ENCODE results near the gene SCMH1.
"Not testable (repeated sequence)": the region's sequence is repeated elsewhere in the genome, so short reads cannot be mapped to it uniquely, and the experiment has no call there.

Gene SCMH1

DNA sequence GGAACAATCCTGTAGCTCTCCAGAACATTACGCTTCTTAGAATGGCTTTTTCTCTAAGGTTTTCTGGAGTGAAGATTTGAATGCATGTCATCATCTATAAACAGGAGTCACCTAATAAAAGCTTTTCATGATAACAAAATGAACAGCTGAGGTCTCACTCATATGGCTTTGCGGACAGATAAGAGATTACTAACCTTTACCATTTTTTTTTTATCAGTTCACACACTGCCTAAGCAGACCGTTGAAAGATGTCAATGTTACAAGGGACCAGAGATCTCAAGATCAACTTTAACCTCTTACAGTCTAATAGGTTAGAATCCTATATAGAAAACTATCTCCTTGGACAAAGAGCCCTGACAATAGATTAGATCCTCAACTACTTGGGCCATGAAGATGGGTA lies 41.4 kb downstream of the SCMH1 start:
- DNase-seq, result no peak

DNA sequence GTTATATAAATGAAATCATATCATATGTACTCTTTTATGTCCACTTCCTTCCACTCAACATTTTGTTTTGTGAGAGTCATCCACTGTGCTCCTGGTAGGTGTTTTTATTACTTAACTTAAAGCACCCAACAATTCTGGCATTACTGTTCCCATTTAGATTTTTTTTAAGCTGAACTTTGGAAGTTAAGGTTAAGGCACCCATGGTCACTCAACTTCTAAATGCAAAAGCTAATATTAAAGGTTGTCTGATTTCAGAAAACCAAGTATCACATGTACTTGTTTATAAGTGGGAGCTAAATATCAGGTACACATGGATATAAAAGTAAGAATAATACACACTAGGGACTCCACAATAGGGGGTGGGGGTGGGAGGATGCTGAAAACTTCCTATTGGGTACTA lies 42.7 kb downstream of the SCMH1 start:
- no peak for DNase-seq

DNA sequence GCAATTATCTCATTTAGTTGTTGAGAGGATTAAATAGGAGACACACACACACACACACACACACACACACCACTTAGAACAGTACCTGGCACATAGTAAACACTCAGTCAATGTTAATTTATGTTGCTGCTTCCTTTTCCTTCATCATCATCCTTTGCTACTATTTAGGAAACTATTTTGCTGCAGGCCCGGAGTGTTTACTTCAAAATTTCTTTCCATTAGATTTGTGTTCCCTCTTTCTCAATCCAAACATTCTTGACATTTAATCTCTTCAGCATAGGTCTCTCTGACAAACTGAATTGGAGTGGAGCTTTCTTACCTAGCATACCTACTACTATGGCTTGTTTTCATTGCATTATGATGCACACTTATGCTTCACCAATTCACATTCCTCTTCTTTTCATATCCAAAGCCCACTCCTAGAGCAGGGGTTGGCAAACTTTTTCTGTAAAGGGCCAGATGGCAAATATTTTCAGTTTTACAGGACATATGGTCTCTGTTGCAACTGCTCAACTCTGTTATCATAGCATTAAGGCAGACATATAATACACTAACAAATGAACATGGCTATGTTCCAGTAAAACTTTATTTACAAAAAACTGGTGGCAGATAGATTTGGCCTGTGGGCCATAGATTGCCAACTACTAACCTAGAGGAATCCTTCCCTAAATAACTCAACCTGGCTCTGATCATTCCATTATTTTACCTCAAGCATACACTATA lies 49.5 kb downstream of the SCMH1 start:
- DNase-seq, result no peak

DNA sequence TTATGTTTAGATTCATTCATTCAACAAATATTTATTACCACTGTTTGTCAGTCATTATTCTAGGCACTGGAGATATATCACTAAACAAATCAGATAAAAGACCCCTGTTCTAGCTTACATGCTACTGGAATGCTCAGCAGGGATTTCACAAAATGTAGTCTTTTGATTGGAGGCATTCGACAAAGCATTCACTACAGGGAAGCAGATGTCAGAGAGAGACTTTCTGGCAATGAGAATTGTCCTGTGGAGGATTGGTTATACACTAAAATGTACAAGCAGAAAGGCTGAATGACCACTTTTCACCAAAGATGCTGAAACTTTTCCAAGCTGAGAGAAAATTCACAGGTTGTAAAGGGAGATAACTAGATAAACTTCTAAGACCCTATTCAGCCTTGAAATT lies 57.7 kb downstream of the SCMH1 start:
- no peak for DNase-seq

DNA sequence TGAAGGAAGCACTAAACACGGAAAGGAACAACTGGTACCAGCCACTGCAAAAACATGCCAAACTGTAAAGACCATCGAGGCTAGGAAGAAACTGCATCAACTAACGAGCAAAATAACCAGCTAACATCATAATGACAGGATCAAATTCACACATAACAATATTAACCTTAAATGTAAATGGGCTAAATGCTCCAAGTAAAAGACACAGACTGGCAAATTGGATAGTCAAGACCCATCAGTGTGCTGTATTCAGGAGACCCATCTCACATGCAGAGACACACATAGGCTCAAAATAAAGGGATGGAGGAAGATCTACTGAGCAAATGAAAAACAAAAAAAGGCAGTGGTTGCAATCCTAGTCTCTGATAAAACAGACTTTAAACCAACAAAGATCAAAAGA lies 63.9 kb downstream of the SCMH1 start:
- not testable (repeated sequence) for DNase-seq

DNA sequence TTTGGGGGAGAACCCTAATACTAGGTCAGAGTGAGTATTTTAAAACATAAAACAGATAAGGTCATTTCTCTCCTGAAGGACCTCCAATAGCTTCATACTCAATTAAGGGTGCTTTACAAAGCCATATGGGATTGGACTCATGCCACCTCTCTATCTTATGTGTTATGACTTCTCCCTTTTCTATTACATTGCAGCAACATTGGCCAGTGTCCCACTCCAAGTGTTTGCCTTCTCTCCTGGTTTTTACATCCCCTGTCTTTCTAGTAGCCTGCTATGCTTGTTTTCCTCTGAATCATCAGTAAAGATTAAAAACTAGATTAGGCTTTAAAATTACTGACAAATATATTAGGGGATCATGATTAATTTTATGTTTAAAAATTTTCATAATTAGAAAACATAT lies 66.6 kb downstream of the SCMH1 start:
- DNase-seq, result peak; percentile 12

DNA sequence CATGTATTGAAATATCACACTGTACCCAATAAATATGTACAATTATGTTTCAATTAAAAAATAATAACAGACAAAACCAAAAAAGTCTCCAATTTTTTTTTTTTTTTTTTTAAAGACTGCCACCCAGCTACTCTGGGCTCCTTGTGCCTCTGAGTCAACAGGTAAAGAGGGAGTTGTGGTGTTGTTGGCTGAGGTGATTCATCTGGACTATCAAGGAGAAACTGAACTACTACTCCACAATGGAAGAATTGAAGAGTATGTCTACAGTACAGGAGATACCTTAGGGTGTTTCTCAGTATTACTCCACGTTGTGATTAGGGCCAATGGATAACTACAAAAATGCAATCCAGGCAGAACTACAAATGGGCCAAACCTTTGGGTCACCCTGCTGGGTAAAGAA lies 67.9 kb downstream of the SCMH1 start:
- DNase-seq, result no peak

DNA sequence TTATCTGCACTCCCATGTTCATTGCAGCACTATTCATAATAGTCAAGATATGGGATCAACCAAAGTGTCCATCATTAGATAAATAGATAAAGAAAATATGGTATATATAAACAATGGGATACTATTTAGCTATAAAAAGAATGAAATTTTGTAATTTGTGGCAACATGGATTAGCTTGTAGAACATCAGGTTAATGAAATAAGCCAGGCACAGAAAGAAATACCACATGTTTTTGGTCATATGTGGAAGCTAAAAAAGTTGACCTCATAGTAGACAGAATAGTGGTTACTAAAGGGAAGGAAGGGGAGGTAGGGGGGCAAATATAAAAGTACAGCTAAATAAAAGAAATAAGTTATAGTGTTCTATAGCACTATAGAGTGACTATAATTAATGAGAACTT lies 68.5 kb downstream of the SCMH1 start:
- DNase-seq, result no peak

DNA sequence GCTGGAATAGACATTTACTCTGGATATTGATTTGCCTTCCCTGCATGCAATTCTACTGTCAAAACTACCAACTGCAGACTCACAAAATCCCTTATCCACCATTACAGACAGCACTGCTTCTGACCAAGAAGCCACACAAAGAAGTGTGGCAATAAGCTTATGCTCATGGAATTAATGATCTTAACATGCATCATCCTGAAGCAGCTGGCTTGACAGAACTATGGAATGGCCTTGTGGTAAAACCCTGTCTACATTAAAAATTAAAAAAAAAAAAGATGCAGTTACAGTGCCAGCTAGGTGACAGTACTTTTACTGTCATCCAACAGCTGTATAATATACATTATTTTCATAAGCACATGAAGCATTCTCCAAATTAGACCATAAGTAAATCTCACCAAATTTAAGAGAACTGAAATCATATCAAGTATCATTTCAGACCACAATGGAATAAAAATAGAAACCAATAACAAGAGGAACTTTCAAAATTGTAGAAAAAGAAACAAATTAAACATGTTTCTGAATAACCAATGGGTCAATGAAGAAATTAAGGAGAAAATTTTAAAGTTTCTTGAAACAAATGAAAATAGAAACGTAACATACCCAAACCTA lies 70.7 kb downstream of the SCMH1 start:
- no peak for DNase-seq

DNA sequence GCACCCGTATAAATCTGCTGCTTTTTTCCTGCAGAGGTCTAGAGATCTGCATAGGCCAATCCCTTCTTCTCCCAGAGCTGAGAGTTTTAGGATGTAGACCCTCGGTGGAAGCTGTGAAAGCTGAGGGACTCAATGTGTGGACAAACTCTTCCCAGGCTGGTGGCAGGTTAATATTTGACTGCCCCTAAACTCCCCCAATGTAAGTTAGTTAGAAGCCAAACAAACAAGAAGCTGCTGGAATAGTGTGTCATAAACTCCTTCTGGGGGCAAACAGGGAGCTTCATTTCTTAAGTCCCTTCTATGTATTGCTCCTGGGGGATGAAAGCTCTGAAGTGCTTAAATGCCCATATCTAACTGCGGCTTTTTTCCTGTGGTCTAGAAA lies 72.3 kb downstream of the SCMH1 start:
- no peak for DNase-seq

DNA sequence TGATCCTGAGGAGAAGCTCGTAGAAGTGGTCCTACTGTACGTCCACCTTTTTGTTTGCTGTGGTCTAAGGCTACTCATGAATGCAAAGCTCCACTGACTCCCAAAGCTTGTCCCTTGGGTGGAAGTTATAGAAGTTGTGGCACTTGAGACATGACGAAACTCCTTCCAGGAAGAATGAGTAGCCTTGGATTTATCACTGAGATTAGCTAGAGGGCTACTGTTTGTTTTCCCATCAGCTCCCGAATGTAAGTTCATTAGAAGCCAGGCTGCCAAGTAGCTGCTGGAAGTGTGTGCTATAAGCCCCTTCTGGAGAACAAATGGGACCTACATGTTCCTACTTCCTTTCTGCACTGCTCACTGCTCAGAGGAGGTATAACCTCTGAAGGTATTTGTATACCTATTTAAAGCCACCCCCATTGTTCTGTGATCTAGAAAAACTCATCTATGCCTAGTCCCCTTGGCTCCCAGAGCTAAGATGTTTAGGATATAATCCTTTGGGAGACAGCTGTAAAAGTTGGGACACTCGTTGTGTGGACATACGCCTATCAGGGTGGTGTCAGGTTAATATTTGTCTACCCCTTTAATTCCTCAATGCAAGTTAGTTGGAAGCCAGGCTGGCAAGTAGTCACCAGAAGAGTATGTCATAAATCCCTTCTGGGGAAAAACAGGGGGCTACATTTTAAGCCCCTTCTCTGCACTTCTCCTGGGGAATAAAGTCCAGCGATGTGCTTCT lies 72.9 kb downstream of the SCMH1 start:
- DNase-seq, result no peak

DNA sequence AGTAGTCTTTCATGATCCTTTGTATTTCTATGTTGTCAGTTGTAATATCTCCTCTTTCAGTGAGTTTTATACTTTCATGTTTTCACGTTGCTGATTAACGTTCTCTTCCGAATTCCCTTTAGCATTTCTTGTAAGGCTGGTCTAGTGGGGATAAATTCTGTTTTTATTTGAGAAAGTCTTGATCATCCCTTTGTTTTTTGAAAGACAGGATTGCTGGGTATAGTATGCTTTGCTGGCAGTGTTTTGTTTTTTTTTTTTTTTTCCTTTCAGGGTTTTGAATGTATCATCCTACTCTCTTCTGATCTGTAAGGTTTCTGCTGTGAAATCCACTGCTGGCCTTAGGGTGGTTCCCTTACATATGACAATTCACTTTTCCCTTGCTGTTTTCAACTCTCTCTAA lies 74.4 kb downstream of the SCMH1 start:
- no peak for DNase-seq

DNA sequence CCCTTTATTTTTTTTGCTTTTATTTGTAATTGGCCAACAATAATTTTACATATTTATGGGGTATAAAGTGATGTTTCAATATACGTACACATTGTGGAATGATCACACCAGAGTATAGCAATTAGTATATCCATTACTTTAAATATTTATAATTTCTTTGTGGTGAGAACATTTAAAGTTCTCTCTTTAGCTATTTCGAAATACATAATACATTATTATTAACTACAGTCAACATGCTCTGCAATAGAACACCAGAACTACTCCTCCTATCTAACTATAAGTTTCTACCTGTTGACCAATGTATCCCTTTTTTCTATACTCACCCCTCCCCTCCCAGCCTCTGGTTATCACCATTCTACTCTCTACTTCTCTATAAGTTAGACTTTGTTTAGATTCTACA lies 77.4 kb downstream of the SCMH1 start:
- no peak for DNase-seq

DNA sequence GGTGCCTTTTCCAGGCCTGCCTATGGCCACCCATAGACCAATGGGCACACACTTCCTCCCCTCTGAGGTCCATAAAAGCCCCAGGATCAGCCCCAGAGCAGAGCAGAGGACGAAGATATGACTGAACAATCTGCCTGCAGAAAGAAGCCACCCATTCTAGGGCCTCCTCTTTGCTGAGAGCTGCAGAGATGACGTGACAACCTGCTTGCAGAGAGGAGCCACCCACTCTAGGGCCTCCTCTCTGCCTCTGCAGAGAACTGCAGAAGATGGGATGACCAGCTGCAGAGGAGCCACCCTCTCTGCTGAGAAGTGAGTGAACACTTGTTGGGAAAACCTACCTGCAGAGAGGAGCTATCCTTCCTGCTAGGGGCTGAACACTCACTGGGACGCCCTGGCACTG lies 79.7 kb downstream of the SCMH1 start:
- DNase-seq, result no peak

DNA sequence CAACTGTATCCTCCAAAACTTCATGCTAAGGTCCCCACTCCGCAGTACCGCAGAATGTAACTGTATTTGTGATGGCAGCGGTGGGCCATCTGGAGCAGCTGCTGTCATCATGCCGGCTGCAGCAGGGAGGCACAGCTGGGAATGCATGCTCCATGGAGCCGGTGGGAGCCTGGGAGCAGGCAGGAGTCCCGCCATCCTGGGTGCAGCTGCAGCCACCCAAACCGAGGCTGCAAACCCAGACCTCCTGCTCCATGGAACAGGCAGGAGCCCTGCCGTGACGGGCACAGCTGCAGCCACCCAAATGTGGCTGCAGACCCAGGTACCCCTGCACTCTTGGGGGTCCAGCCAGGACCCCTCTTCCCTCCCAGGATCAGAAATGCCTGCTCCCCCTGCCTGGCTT lies 80.3 kb downstream of the SCMH1 start:
- no peak for DNase-seq

DNA sequence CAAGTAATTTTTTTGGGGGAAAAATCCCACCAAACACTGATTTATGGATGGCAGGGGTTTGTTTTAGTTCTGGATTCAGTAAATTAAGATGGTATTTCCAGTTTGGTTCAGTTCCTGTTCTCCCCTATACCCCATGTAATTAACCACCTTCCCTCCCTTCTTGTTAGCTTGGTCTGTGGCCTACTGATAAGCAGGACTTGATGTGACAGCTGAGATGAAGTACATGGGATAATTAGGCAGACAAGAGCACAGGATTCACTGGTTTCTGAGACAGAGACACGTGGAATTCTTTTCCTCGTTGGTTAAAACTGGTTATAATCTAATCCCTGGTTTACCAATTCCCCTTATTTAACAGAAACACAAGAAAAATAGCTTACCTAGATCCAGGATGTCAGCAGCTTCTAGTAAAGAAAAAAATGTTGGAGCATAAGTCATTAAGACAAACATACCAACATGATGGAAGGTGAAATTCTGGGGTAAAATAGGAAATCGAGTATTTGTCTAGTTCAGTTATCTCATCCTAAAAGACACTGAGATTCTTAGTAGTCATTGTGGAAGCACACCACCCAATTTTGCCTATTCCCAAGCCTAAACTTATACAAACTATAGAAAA lies 81.5 kb downstream of the SCMH1 start:
- DNase-seq, result no peak

DNA sequence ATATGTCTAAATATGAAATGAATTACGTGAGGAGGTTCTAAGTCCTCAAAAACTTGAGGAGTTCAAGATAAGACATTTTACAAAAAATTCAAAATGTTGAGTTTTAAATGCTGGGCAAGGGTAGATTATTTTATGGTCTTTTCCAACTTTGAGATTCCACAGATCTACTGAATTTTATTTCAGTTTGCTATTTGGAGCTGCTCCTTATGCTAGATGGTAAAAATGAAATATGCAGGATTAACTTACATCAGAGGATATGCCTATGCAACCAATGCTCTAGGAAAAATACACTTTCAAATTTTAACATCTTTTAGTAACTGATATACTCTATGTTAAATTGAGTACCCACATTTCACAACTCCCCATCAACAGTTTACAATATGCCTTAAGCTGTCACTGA lies 83.1 kb downstream of the SCMH1 start:
- no peak for DNase-seq

DNA sequence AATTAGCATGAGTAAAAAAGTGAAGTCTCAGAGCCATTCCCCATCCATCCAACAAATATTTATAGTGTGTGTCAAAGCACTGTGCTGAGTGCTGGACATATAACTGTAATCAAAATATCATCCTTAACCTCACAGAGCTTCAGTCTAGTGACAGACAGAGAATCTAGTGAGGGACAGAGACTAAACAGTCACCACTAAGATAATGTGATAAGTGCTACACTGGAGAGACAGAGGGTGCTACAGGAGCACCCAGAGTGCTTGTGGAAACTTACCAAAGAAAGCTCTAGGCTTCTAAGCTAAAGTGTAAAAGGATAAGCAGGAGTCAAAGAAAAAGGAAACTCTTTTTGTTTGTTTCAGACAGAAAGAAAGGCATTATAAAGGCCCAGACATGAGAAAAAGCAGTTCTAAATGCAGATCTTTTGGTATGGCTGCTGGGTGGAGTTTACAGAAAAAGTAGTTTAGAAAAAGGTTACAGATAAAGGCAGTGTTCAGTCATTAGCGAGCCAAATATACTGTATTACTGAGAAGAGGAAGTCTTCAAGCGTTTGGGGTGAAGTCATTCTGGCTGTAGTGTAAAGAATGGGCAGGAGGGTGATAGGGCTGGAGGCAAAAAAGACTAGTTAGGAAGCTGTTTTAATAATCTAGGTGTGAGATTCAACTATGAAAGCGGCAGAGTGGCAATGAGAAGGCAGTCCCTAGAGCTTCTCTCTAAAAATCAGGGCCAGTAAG lies 83.8 kb downstream of the SCMH1 start:
- no peak for DNase-seq

DNA sequence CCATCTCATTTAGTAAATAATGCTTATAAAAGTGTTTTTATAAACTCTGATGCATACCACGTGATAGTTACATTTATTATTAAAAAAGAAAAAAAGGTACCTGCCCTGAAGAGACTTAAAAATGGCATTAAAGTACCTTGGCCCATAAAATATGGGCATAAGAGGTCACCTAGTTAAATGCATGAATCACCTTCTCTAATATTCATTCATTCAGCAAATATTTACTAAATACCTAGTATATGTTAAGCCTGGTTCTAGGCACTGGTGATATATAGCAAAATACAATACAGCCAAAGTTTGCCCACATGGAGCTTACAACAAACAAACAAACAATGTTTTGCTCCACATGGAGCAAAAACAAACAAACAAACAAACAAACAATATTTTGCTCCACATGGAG lies 87.0 kb downstream of the SCMH1 start:
- DNase-seq, result no peak

DNA sequence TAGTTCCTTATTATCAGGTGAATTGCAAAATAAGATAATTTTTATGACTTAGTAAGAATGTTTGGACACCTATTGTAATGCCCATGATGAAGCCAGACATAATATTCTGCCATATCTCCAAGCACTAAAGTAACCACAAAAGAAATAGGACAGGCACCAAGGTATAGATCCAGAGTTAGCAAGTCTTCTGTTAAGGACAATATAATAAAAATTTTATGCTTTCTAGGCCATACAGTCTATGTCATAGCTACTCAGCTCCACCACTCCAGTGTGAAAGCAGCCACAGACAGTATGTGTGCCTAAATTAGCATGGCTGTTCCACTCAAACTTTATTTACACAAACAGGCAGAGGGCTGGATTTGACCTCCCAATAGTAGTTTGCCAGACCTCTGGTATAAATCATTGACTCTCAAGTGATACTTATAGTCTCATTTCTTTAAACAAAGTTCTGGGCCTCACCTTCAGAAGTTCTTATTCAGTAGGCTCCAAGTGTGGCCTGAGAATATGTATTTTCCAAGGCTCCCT lies 88.3 kb downstream of the SCMH1 start:
- no peak for DNase-seq

DNA sequence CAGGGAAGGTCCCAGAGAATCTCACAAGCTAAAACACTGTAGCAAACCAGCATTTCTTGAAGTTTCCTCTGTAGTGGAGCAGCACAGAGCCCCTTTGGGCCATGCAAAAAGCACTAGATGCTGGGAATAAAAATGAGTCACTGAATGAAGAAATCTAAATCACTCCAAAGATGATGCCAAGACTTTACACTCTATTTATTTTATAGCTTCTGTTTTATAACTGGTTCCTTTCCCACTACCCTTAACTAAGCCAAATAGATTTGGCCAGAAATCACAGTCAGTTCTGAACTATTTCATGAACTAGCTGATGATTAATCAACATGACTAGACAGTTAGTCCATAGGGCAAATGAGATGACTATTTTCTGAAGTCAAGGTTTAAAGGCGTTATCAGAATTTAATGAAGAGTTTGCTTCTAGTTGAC lies 89.5 kb downstream of the SCMH1 start:
- DNase-seq, result peak; percentile 92

DNA sequence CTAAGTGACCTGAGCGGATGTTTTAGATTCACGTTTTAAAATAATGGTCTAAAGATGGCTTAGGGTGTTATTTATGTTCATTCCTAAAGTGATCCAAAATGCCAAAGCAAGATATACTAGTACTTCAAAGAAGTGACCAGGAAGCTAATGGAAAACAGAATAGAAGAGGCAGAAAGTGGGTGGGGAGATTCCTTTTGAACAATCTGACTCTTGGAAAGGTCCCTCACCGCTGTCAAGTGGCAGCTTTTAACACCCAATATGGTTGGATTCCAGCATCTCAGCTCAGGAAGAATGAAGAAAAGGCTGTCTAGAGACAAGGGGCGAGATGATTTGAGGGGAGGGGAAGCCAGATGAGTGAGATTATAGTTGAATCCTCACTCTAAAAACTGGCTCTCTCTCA lies 90.3 kb downstream of the SCMH1 start:
- peak; percentile 2 for DNase-seq

DNA sequence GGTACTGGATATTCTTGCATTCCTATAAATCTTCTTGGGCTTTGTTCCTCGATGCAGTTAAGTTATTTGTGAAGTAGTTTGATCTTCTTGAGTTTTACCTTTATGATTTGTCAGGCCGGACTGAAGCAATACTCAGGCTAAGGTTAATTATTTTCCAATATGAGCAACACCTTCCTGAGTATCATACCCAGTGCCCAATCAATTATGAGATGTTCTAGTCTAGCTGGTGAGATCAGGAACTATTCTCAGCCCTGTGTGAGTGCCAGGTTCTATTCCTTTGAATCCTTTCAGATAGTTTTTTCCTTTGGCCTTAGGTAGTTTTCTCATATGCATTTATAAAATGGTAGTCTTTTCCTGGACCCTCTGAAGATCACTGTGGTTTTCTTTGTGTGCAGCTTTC lies 92.5 kb downstream of the SCMH1 start:
- DNase-seq, result no peak

Measured in EL (cell line).